Liver (tissue), 9 donors: ENCODE results near the gene PPP1R12A. TPM values are rescaled to one million over a fixed set of nuclear protein-coding genes. Genes with fewer than 3 reads are reported as not detected.

Experiments used
- DNase-seq: peaks from one replicate; pipeline ENCODE4 v3.0.0-alpha.2; 2017; ENCODE audit warnings: low spot score
- H3K27ac ChIP-seq, 2 donors: one replicate each; pipeline ENCODE4 v1.7.0; 2013; ENCODE audit warnings: inconsistent platforms in 2 of 2, low read length in 2 of 2, control low read depth in 1 of 2, low read depth in 1 of 2, mild to moderate bottlenecking in 1 of 2
- H3K27me3 ChIP-seq, 4 donors: one replicate each; pipeline versions ENCODE4 v1.6.1 to v1.7.0; 2013; ENCODE audit warnings: low read length in 3 of 4, inconsistent platforms in 1 of 4, mild to moderate bottlenecking in 1 of 4, moderate library complexity in 1 of 4; ENCODE audit not compliant: control insufficient read depth in 4 of 4, insufficient read depth in 4 of 4
- H3K36me3 ChIP-seq, 4 donors: one replicate each; pipeline versions ENCODE4 v1.6.1 to v1.7.0; 2013; ENCODE audit warnings: low read length in 3 of 4, mild to moderate bottlenecking in 3 of 4, low read depth in 1 of 4, moderate library complexity in 1 of 4; ENCODE audit not compliant: control insufficient read depth in 4 of 4, insufficient read depth in 3 of 4
- H3K4me1 ChIP-seq, 4 donors: one replicate each; pipeline versions ENCODE4 v1.6.1 to v1.7.0; 2013; ENCODE audit warnings: low read length in 3 of 4, mild to moderate bottlenecking in 3 of 4, moderate library complexity in 1 of 4; ENCODE audit not compliant: control insufficient read depth in 4 of 4, insufficient read depth in 4 of 4
- H3K4me3 ChIP-seq, 3 donors: one replicate each; pipeline versions ENCODE4 v1.6.1 to v1.7.0; 2013; ENCODE audit warnings: low read length in 3 of 3, control low read depth in 1 of 3, low read depth in 1 of 3, mild to moderate bottlenecking in 1 of 3
- H3K9ac ChIP-seq, 2 donors: one replicate each; pipeline ENCODE4 v1.7.0; 2013; ENCODE audit warnings: low read length in 2 of 2, mild to moderate bottlenecking in 2 of 2, moderate library complexity in 2 of 2, control low read depth in 1 of 2, low read depth in 1 of 2
- H3K9me3 ChIP-seq, 4 donors: one replicate each; pipeline versions ENCODE4 v1.6.1 to v1.7.0; 2013; ENCODE audit warnings: low read length in 3 of 4; ENCODE audit not compliant: control insufficient read depth in 4 of 4
- CTCF ChIP-seq: fragments of 150-350 bp; IDR thresholded peaks from 2 replicates; pipeline ENCODE4 v1.5.1; 2017; ENCODE audit warnings: improper control_type of control experiment, low read depth, low read length; ENCODE audit not compliant: missing input control
- EGR1 ChIP-seq, 2 donors: IDR thresholded peaks; 2 replicates each; pipeline ENCODE4 v1.6.1; 2016 to 2018; ENCODE audit warnings: antibody characterized with exemption in 2 of 2, low read depth in 2 of 2
- FOXA2 ChIP-seq: IDR thresholded peaks from 2 replicates; pipeline ENCODE4 v1.6.1; 2016; ENCODE audit warnings: antibody characterized with exemption
- HNF4G ChIP-seq: IDR thresholded peaks from 2 replicates; pipeline ENCODE4 v1.6.1; 2016; ENCODE audit warnings: antibody characterized with exemption
- RAD21 ChIP-seq, 2 donors: IDR thresholded peaks; 2 replicates each; pipeline ENCODE4 v1.6.1; 2016; ENCODE audit warnings: antibody characterized with exemption in 2 of 2, mild to moderate bottlenecking in 2 of 2
- REST ChIP-seq: IDR thresholded peaks from 2 replicates; pipeline ENCODE4 v1.6.1; 2016; ENCODE audit warnings: antibody characterized with exemption, mild to moderate bottlenecking
- RXRA ChIP-seq, 2 donors: IDR thresholded peaks; 2 replicates each; pipeline ENCODE4 v1.6.1; 2017 to 2018; ENCODE audit warnings: antibody characterized with exemption in 2 of 2, mild to moderate bottlenecking in 1 of 2
- SP1 ChIP-seq: IDR thresholded peaks from 2 replicates; pipeline ENCODE4 v1.6.1; 2018; ENCODE audit warnings: antibody characterized with exemption, mild to moderate bottlenecking
- YY1 ChIP-seq: IDR thresholded peaks from 2 replicates; pipeline ENCODE4 v1.6.1; 2016; ENCODE audit warnings: antibody characterized with exemption, mild to moderate bottlenecking
- WGBS: extraction: QIAGEN DNeasy Blood & Tissue Kit; methylation state at CpG from one replicate; pipeline ENCODE4 v1.1.7; 2013; 5-methylcytosine and 5-hydroxymethylcytosine counted together
- polyA plus RNA-seq, 2 donors: library from polyadenylated mRNA; stranded (reverse) in 1 of 2; unstranded in 1 of 2; fragments of 200-250 nt in 1 of 2; fragments of >200 nt in 1 of 2; fragmentation: Nextera tagmentation in 1 of 2; extraction: Ambion mirVana in 1 of 2; gene quantifications; one replicate each; pipeline versions ENCODE4 v1.2.1 to v1.2.3, GENCODE V29; 2013 to 2015
- total RNA-seq, 2 donors: library from RNA; depleted of rRNA; stranded (reverse); fragments of >200 nt; gene quantifications; one replicate each; pipeline ENCODE4 v1.2.3, GENCODE V29; 2014
- donor health status: healthy.
- donor health status: healthy.
- donor health status: healthy.
- donor health status: healthy.
- donor health status: healthy.

The PPP1R12A gene
- total and polyA plus RNA-seq, 4 donors, result 5.1 to 41.6 (median 27.8) TPM

GRCh38 chr12:79887890-79888289, 47.0 kb downstream of the PPP1R12A start (continued):
- TF ChIP-seq REST (no peak), HNF4G (no peak), SP1 (no peak), YY1 (no peak), RXRA (IDR thresholded peaks at IDR 0.05) (no peak)

- H3K9me3 ChIP-seq, result no peaks in the 10 kb centered on the region
Observed at GRCh38 chr12:79886917-79887519, 47.9 kb downstream of the PPP1R12A start.

GRCh38 chr12:79885911-79886490, 48.9 kb downstream of the PPP1R12A start:
- no peak overlapping the region for H3K4me3 ChIP-seq
- H3K36me3 ChIP-seq, result no peaks in the 10 kb centered on the region
- H3K27me3 ChIP-seq, result no peaks in the 10 kb centered on the region
- no peak for DNase-seq
- no peak overlapping the region for H3K27ac ChIP-seq
- 85% methylated on average over 3 of the region's 3 CpGs for WGBS
- no peak for TF ChIP-seq RXRA (IDR thresholded peaks at IDR 0.05)
- no peak for TF ChIP-seq EGR1 (IDR thresholded peaks at IDR 0.05; ENCODE audit: low read depth in 2 of 2)
- TF ChIP-seq FOXA2, result no peak
- no peak for TF ChIP-seq REST
- H3K4me1 ChIP-seq, result peaks cover 0 to 17% (median 6%) of the 10 kb centered on the region in 4 donors
- H3K9me3 ChIP-seq, result no peaks in the 10 kb centered on the region
- H3K9ac ChIP-seq, result no peak overlapping the region

More at GRCh38 chr12:79886917-79887519, 47.9 kb downstream of the PPP1R12A start:
- no peak overlapping the region for H3K9ac ChIP-seq
- DNase-seq, result no peak
- no peak for TF ChIP-seq RXRA (IDR thresholded peaks at IDR 0.05)
- TF ChIP-seq RAD21 (IDR thresholded peaks at IDR 0.05), result peak; percentile 79 to 85
- TF ChIP-seq CTCF, result peak; percentile 45
- H3K36me3 ChIP-seq, result no peaks in the 10 kb centered on the region
- H3K4me3 ChIP-seq, result no peak overlapping the region
- 62% methylated on average over 3 of the region's 3 CpGs for WGBS
- no peaks in the 10 kb centered on the region for H3K27me3 ChIP-seq
- no peak overlapping the region for H3K27ac ChIP-seq
- H3K4me1 ChIP-seq, result peaks cover 0 to 17% (median 6%) of the 10 kb centered on the region in 4 donors
